GM23248 (cell line): Measurements from ENCODE around the gene EFCAB11.

Experiments used
- EZH2 ChIP-seq: fragments of 200-600 bp; sonication (generic); IDR thresholded peaks from 2 replicates; pipeline ENCODE4 v1.6.1; 2018; ENCODE audit warnings: antibody characterized with exemption, mild to moderate bottlenecking; ENCODE audit not compliant: insufficient read depth, poor library complexity, severe bottlenecking
- EZH2phosphoT487 ChIP-seq: fragments of 200-600 bp; sonication (generic); IDR thresholded peaks from 2 replicates; pipeline ENCODE4 v1.6.1; 2018; ENCODE audit warnings: antibody characterized with exemption, moderate library complexity, mild to moderate bottlenecking, low read depth; ENCODE audit not compliant: insufficient read depth

- no peak for TF ChIP-seq EZH2
- no peak for TF ChIP-seq EZH2phosphoT487
Measured at GRCh38 chr14:89773644-89774316, 180.8 kb downstream of the EFCAB11 start.
